SKM-1 treated with dmso at 0.1 percent for 144 hours (cell line): ENCODE data around the gene RECQL5.
"Not testable (repeated sequence)": the region's sequence is repeated elsewhere in the genome, so short reads cannot be mapped to it uniquely, and the experiment has no call there.

ENCODE experiments used
- DNase-seq: peaks from one replicate; lab custom pipeline; 2025; ENCODE audit not compliant: unreplicated experiment; lab: John Stamatoyannopoulos, UW

Gene RECQL5

GRCh38 chr17:75595284-75595919 lies 71.6 kb downstream of the RECQL5 start:
- no peak for DNase-seq

- DNase-seq = no peak
These were observed 72.3 kb downstream of the RECQL5 start for GRCh38 chr17:75594499-75595283.

GRCh38 chr17:75593430-75593829 lies 73.5 kb downstream of the RECQL5 start:
- DNase-seq = not testable (repeated sequence)

GRCh38 chr17:75592348-75593020 lies 74.5 kb downstream of the RECQL5 start:
- DNase-seq = no peak

GRCh38 chr17:75591722-75592302 lies 75.1 kb downstream of the RECQL5 start:
- DNase-seq = no peak

- no peak for DNase-seq
These were observed 75.9 kb downstream of the RECQL5 start for GRCh38 chr17:75590849-75591721.

GRCh38 chr17:75590314-75590761 lies 76.6 kb downstream of the RECQL5 start:
- no peak for DNase-seq

GRCh38 chr17:75589919-75590303 lies 77.0 kb downstream of the RECQL5 start:
- no peak for DNase-seq

GRCh38 chr17:75589012-75589918 lies 77.7 kb downstream of the RECQL5 start:
- peak; percentile 86 for DNase-seq

- DNase-seq = no peak
These were observed 78.3 kb downstream of the RECQL5 start for GRCh38 chr17:75588596-75589011.

- DNase-seq = peak; percentile 50
These were observed 79.0 kb downstream of the RECQL5 start, which contains the start of gene MYO15B for GRCh38 chr17:75587675-75588595. TSS of gene MYO15B (plus strand) at chr17:75587800. CDS start at chr17:75588058, 258 bp downstream.

GRCh38 chr17:75584849-75585175 lies 82.1 kb downstream of the RECQL5 start:
- DNase-seq = no peak

- not testable (repeated sequence) for DNase-seq
These were observed 83.8 kb downstream of the RECQL5 start for GRCh38 chr17:75583197-75583596.

- DNase-seq = not testable (repeated sequence)
These were observed 85.7 kb downstream of the RECQL5 start for GRCh38 chr17:75581121-75581725.
